ENCODE data around the gene STX8. TPM values are rescaled to one million over a fixed set of nuclear protein-coding genes. Genes with fewer than 3 reads are reported as not detected.

Gene STX8
- total RNA-seq, 1 experiment from 2014 or later = 38.8 TPM

DNA sequence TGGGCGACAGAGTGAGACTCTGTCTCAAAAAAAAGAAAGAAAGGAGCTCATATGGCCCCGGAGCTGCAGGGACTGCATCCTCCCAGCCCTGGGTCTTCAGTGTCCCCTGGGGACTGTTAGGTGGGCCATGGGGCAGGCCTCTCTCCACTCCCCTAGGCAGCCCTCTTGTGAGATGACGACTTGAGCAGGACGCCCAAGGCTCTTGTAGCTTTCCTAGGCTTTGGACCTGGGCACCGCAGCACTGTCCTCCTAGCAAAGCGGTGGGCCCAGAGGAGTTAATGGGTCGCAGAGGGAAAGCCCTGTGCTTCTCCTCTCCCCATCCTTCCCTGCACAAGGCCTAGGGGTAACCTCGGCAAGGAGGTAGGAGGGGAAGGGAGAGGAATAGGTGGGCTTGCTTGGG is 352.1 kb downstream of the STX8 start (continued):
- TF ChIP-seq ZBTB33 (IDR thresholded peaks at IDR 0.05; ENCODE audit: extremely low read depth, insufficient replicate concordance, low read length) = no peak

DNA sequence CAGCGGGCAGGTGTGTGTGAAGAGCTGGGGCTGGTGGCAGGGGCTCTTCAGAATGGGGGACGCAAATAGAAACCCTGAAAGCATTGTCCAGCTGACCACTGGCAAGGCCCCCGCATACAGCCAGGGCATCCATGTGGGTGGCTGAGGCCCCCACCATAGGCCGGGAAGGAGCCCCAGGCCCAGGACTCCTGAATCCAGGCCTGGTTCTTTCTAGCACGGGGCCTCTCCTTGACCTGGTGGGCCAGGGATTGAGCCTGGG is 353.8 kb downstream of the STX8 start:
- Histone ChIP-seq H3K9ac (ENCODE audit: low read length) (no peak overlapping the region), H3K4me1 (ENCODE audit: control insufficient read depth in 1 of 2, insufficient read depth in 2 of 2, low read length in 2 of 2) (no peaks in the 10 kb centered on the region), H3K27me3 (ENCODE audit: insufficient read depth, low read length) (no peaks in the 10 kb centered on the region), H3K4me2 (ENCODE audit: low read length) (no peak overlapping the region), H2AFZ (ENCODE audit: low read depth, low read length, poor library complexity, severe bottlenecking) (no peak overlapping the region), H3K27ac (ENCODE audit: low read depth, low read length) (no peak overlapping the region), H3K36me3 (ENCODE audit: control insufficient read depth in 1 of 2, insufficient read depth in 2 of 2, low read length in 2 of 2) (no peaks in the 10 kb centered on the region), H4K20me1 (ENCODE audit: insufficient read depth) (no peaks in the 10 kb centered on the region), H3K9me3 (ENCODE audit: control insufficient read depth in 1 of 2, insufficient read depth in 1 of 2, low read depth in 1 of 2, low read length in 2 of 2) (no peaks in the 10 kb centered on the region), H3K4me3 (replicated peaks in 1 of 2; ENCODE audit: low read depth in 1 of 2, low read length in 2 of 2) (no peak overlapping the region), H3K9me2 (ENCODE audit: insufficient read depth) (no peaks in the 10 kb centered on the region), H3K79me2 (ENCODE audit: insufficient read depth, low read length) (no peaks in the 10 kb centered on the region)
- ChIA-PET RAD21 (ENCODE audit: low non-redundant PET in 1 of 2, low total read pairs in 2 of 2, uncharacterized antibody in 2 of 2, unreplicated experiment in 2 of 2) (no interaction called here), CTCF (no interaction called here), POLR2A (no interaction called here)
- no TSS peak for BruUV-seq (replicated peaks)
- intact Hi-C loops (cut with micrococcal nuclease) = no loop called here
- ATAC-seq (no peak), DNase-seq (ENCODE audit: low read depth, low spot score) (no peak)
- TF ChIP-seq TCF7L2 (IDR thresholded peaks at IDR 0.05; ENCODE audit: borderline replicate concordance, extremely low read depth, insufficient read depth, insufficient read length) = no peak
- no peak for TF ChIP-seq ATF3 (IDR thresholded peaks at IDR 0.05)
- TF ChIP-seq ELF1 (IDR thresholded peaks at IDR 0.05; ENCODE audit: borderline replicate concordance, low read depth) = no peak
- TF ChIP-seq, protein P1, sequence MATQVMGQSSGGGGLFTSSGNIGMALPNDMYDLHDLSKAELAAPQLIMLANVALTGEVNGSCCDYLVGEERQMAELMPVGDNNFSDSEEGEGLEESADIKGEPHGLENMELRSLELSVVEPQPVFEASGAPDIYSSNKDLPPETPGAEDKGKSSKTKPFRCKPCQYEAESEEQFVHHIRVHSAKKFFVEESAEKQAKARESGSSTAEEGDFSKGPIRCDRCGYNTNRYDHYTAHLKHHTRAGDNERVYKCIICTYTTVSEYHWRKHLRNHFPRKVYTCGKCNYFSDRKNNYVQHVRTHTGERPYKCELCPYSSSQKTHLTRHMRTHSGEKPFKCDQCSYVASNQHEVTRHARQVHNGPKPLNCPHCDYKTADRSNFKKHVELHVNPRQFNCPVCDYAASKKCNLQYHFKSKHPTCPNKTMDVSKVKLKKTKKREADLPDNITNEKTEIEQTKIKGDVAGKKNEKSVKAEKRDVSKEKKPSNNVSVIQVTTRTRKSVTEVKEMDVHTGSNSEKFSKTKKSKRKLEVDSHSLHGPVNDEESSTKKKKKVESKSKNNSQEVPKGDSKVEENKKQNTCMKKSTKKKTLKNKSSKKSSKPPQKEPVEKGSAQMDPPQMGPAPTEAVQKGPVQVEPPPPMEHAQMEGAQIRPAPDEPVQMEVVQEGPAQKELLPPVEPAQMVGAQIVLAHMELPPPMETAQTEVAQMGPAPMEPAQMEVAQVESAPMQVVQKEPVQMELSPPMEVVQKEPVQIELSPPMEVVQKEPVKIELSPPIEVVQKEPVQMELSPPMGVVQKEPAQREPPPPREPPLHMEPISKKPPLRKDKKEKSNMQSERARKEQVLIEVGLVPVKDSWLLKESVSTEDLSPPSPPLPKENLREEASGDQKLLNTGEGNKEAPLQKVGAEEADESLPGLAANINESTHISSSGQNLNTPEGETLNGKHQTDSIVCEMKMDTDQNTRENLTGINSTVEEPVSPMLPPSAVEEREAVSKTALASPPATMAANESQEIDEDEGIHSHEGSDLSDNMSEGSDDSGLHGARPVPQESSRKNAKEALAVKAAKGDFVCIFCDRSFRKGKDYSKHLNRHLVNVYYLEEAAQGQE (IDR thresholded peaks at IDR 0.05; ENCODE audit: low read depth) = no peak
- TF ChIP-seq ZNF274 (IDR thresholded peaks at IDR 0.05; ENCODE audit: low read depth, low read length) = no peak
- TF ChIP-seq ZFX (IDR thresholded peaks at IDR 0.05) = no peak
- no peak for TF ChIP-seq ZBTB33 (IDR thresholded peaks at IDR 0.05; ENCODE audit: extremely low read depth, insufficient replicate concordance, low read length)
